Left hindlimb (tissue), 1 donor: ENCODE results near the gene OR52N2.
A peak's percentile ranks its signal among the peaks of the same experiment; 100 is the strongest.

Experiments
- DNase-seq: peaks from one replicate; pipeline ENCODE4 v3.0.0-alpha.2; 2018

OR52N2 gene

DNA sequence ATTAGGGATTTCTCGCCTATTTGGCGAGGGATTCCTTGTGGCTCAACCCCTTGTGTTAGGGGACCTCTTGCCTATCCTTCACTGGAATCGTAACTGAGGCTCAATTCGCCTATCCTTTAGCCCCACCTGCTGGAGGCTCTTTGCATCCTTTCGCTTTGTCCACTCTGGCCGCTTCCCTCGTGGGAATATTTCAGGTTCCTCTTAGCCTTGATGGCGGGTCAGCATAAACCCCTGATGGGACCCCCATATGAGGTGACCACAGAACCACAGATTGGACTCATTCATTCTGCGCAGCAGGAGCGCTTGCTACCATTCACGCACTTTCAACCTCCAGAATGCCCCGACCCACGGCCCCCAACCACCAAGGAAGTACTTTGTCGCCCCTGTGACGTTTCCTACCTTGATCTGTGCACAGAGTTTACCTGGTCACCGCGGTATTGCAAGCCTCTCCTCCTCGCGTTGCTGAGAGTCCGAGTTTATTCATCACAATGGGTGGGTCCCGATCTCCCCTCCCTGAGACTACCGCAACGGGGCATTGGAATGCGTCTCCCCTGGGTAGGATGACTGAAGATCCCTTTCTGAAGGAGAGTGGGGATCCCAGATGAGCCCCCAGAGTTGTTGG is at the start of gene OR52N2:
Gene OR52N2, plus strand, starts transcription at position 425 of the 622 bp plus-strand sequence. CDS start 11,412 bp downstream, outside the sequence.
- DNase-seq, result peak; percentile 65

DNA sequence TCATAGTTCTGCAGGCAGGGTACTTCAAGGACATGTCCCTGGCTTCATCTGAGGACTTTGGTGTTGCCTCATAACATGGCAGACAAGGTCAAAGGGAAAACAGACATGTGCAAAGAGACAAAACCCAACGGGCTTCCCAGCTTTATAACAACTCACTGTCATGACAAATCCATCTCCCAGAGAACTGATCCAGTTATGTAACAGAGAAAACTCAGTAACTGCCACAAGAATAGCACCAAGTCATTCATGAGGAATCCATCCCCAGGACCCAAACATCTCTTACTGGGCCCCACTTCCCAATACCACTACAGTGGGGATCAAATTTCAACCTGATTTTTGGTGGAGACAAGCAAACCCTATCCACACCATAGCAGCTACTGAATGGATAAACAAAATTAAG is 41.7 kb upstream of the OR52N2 start:
- no peak for DNase-seq

DNA sequence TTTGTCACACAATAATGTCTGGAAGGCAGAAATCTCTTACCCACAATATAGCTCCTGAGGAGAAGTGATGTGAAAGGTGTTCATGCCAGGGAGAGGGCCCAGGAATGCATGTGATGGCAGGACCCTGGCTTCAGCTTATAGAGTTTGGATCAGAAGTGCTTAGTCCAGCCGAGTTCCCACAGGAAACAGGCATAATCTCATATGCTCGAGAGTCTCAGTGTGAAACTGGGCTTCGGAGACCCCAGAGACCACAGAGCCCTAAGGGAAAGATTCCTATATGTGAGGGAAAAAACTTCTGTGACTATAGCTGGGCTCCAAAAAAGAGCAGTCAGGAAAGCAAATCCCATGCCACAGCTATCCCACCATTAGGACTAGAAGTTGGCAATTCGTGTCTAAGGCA is 25.5 kb upstream of the OR52N2 start, which contains the start of gene OR52N5:
Gene OR52N5, minus strand, starts transcription at position 101 of the 400 bp plus-strand sequence. CDS start 4,721 bp downstream, outside the sequence.
- no peak for DNase-seq

DNA sequence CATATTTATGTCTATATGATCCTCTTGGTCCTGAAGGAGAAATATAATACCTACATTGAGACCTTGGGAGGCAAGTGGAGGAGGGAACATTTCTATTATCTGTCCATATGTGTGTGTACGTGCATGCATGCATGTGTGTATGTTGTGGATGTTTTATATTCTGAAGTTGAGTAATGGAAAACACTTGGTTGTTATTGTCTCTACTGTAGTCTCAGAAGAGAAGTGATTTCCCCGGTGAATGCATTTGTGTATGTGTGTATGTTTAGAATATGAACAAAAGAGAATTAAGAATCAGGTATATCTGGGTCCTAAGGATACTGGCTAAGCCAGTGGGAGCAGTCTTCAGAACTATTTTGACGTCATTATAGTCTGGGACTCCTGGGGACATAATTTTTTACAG is 17.6 kb upstream of the OR52N2 start, which contains the start of gene OR52N1:
Gene OR52N1, minus strand, starts transcription at position 101 of the 400 bp plus-strand sequence. CDS start 2,449 bp downstream, outside the sequence.
- DNase-seq, result no peak

DNA sequence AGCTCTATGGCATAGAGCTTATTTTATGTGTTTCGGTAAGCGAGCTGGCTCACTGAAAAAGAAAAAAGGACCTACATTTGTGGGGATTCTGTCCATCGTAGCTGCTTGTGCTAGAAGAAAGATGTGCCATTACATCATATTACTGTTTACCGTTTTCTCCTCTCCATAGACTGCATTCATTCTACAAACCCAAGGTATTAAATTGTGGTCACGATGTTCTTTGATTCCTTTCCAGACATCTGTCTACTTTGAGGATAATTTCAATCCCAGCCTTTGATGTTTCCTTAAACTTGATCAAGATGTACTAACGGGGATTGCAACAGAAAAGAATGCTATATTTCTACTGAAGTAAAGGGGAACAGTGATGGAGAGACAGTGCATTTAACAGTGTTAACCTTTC is 12.2 kb upstream of the OR52N2 start:
- no peak for DNase-seq

DNA sequence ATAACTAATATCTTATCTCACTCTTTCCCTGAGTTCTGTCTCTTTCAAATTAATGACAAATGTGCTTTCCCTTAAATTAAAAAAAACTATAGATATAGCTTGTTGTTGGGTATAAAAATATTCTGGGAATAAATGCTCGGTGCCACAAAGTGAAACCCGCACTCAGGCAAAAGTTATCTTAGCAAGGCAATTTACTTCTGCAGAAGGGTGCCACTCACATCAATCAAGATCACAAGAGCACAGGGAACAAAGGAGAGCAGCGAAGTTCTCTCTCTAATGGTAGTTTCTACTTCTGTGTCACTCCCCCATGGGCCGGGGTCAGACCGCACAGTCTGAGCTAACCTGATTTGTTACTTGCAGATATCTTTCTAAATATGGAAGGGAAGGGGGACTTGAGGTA is 4.7 kb upstream of the OR52N2 start:
- no peak for DNase-seq

DNA sequence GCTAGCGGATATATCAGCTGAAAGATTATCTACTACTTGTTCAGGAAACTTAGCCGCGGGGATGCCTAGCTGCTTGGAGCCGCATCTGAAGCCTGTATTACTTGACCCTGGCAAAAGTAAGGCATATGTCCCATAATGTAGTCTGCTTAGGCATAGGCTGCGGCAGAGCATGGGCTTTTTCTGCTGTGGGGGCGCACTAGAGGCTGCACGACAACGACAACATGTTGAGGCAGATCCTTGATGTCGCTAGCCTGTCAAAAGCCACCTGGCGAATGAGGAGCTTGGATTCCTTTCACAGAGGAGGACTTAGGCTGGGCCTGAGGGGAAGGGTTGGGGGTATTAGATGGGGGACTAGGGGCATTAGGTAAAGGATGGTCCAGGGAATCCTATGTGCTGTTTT is 1.1 kb upstream of the OR52N2 start:
- DNase-seq, result no peak

DNA sequence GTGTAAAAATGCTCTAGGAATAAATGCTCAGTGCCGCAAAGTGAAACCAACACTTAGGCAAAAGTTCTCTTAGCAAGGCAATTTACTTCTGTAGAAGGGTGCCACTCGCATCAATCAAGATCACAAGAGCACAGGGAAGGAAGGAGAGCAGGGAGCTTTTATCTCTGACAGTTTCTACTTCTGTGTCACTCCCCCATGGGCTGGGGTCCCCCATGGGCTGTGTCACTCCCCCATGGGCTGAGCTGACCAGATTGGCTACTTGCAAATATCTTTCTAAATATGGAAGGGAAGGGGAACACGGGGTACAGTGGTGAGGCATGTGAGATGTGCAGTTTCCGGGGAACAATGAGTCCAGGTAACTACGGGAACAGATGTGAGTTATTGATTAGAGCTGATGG is 397 bp downstream of the OR52N2 start:
- DNase-seq, result no peak

DNA sequence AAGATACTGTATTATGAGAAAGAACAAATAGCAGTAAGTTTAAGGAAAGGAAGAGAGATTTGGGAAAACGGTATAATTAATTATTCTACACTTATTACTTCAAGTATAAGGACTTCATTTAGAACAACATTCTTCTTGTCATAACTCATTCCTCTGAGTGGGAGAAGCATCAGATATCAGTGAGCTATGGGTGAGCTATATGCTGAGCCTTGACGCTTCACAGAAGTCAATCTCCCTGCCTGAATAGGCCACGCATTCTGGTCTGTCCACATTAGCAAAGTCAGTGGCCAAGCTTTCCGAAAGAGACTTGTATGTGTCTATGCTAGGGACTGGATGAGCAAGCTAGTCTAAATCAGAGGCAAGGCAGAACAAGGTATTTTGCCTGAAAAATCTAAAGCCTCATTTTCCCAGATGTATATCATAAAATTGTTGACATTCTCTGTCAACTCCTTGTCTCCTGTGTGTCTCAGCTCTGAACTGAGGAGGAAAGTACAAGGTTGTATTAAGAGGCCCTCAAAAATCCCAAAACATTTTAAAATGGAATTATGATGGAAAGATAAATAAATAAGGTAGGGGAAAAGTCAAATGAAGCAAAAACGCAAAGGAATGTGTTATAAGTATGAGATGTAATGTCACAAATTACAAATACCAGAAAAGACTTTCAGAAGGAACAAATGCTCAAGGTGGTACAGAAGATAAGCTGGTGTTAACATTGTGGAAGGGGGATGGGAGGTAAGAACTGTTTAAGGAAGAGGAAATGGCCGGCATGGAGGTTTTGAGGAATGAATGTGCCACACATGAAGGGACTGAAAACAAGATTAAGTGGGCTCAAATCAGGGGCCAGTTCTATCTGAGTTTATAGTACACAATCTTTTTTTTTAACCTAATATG is 1.4 kb downstream of the OR52N2 start:
- DNase-seq, result no peak

DNA sequence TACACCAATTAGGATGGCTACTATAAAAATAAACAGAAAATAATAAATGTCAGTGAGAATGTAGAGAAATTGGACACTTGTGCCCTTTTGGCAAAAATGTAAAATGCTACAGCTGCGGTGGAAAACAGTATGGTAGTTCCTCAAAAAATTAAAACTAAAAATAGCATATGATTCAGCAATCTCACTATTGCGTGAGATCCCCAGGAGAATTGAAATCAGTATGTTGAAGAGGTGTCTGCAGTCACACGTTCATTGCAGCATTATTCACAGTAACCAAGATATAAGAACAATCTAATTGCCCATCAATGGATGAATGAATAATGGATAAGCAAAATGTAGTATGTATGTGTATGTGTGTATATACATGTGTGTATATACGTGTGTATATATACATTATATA is 6.8 kb downstream of the OR52N2 start:
- no peak for DNase-seq

DNA sequence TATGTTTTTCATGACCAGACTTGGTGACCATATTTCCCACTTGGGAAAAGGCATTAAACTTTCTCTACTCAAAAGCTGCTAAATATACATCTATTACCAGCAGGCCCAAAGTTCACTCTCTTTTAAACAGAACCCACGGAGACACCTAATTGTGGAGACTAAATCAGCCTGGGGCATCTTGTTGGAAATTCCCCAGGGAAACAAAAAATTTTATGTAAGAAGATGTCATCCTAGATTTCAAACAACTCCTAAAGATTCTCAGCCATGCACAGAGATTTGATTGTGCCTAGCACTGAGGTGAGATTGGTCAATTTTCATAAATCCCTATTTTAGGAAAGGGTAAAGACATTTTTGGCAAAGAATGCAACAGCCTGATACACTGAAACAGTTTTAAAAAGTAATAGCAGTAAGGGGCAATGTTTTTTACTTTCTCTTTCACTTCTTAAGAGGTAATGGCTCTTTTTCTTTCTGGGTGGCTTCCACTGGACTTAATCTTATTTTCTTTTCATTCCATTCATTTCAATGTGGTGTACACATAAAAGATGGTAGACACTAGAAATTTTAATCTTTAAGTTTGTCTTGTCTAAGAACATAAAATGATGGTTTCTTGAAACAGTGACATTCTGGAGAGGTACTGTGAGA is 9.6 kb downstream of the OR52N2 start:
- no peak for DNase-seq

DNA sequence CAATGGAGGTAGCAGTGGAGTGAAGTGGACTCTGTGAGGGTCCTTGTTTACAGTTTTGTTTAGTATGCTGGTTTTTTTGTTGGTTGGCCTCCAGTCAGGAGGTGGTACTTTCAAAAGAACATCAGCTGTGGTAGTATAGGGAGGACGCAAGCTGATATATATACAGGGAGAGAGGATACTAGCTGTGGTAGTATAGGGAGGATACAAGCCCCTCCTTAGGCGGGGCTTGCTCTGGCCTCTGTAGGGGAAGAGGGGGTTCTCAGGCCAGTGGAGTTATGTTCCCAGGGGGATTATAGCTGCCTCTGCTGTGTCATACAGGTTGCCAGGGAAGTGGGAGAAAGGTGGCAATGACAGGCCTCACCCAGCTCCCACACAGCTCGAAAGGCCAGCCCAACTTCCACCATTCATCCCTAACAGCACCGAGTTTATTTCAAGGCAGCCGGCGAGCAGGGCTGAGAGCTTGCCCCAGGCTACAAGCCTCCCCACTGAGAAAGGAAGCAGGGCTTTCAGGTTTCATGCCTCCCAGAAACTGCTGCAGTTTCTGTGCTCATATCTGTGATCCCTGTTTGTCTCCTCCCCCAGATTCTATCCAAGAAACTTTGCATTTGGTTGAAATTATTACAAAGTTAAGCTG is 22.6 kb downstream of the OR52N2 start:
- DNase-seq, result no peak

DNA sequence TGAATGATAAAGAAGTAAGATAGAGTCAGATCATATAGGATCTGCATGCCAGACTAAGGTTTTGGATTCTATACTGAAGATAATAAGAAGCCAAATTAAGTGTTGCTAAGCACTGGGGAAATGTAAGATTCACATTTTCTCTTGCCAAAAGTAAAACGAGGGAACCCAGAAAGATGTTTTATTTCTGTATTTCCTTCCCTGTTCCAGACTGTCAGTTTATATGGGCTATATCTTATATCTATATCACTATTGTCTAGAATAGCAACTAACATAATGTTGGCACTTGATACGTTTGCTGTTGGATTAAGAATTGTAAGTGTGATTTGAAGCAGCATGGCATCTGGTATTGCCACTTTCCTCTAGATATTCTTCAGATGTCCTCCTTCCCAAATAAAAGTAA is 24.7 kb downstream of the OR52N2 start:
- no peak for DNase-seq

DNA sequence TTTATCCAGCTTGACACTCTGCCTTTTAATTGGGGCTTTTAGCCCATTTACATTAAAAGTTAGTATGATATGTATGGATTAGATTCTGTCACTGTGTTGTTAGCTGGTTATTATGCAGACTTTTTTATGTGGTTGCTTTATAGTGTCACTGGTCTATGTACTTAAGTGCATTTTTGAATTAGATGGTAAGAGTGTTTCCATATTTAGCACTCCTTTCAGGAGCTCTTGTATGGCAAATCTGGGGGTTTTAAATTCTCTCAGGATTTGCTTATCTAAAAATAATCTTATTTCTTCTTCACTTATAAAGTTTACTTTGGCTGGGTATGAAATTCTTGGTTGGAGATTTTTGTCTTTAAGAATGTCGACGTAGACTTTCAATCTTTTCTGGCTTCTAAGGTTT is 29.0 kb downstream of the OR52N2 start:
- no peak for DNase-seq

DNA sequence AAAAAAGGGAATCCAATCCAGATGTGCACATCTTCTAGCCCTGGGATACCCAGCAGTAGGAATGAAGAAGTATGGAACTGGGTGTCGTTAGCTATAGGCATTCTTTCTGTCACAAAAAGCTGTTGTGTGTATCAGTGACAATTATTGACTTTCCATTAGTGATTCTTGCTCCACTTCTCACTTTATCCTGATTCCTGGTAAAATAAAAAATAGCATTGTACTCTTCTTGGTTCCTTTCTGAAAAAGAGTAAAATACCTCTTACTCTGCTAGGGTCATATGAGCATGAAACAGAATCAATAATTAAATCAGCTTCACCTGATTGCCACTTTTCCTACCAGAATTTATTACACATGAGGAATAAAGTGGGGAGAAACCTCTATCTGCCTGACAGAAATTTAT is 33.1 kb downstream of the OR52N2 start, which contains the start of gene OR52E6:
Gene OR52E6, minus strand, starts transcription at position 101 of the 400 bp plus-strand sequence. Its CDS starts 0 bp downstream, at position 101.
- DNase-seq, result no peak

DNA sequence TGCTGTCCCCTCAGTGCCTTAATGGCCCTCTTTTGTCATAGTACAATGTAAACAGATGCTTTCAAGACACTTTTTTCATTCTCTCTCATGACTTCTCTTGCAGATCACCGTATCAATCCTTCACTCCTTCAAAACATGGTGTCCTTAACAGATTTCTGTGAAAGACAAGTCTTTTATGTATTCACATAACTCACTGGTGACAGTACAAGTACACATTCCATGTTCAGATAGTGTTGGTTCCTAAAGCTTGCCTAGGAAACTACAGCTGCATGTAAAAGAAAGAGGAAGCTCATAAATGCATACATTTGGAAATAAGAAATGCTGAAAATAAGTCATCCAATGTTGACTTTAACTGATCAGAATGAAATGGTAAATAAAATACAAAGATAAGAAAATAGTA is 38.0 kb downstream of the OR52N2 start:
- no peak for DNase-seq

DNA sequence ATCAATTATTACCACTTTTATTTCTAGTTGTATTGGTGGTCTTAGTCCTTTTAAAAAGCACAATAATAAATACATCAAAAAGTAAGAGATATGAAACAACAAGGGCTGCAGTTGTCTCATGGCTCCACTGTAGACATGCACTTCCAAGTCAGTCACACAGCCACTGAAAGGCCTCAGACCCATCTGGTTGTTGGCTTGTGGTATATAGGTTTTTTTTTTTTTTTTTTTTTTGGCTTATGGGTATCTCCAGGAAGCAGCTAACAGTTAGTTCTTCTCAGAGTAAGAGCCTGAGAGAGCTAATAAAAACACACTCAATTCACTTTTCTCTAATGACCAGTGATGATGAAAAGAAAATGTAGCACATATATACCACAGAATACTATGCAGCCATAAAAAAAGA is 39.0 kb downstream of the OR52N2 start:
- no peak for DNase-seq

DNA sequence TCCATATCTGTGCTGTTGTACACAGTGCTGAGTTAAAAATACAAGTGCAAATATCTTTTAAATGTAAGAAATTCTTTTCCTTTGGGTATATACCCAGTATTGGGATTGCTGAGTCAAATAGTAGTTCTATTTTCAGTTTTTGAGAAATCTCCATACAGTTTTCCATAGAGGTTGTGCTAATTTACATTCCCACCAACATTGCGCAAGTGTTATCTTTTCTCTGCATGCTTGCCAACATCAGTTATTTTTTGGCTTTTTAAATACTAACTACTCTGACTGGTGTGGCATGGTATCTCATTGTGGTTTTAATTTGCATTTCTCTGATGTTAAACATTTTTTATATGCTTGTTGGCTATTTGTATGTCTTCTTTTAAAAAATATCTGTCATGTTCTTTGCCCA is 42.3 kb downstream of the OR52N2 start:
- DNase-seq, result no peak

DNA sequence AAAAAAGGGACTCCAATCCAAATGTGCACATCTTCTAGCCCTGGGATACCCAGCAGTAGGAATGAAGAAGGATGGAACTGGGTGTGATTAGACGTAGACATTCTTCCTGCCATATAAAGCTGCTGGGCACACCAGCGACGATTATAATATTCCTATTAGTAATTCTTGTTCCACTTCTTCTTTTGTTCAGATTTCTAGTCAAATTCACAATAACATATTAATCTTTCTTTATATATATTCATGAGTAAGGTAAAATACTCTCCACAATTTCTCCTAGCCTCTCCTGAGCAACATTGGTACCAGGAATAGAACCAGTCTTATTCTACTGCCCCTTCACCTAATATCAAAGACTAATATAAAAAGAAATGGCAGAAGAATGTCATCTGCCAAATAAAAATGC is 48.9 kb downstream of the OR52N2 start, which contains the start of gene OR52E8:
Gene OR52E8, minus strand, starts transcription at position 101 of the 400 bp plus-strand sequence. Its CDS starts 0 bp downstream, at position 101.
- no peak for DNase-seq

DNA sequence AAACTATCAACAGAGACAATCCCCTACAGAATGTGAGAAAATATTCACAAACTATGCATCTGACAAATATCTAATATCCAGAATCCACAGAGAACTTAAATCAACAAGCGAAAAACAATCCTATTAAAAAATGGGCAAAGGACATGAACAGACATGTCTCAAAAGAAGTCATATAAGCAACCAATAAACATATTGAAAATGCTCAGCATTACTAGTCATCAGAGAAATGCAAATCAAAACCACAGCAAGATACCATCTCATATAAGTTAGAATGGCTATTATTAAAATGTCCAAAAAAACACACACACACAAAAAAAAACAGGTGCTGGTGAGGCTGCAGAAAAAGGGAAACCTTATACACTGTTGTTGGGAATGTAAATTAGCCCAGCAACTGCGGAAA is 57.1 kb downstream of the OR52N2 start:
- no peak for DNase-seq
